ENCODE results near the gene FAM180B.
"Not testable (repeated sequence)": the region's sequence is repeated elsewhere in the genome, so short reads cannot be mapped to it uniquely, and the experiment has no call there.

FAM180B gene

DNA sequence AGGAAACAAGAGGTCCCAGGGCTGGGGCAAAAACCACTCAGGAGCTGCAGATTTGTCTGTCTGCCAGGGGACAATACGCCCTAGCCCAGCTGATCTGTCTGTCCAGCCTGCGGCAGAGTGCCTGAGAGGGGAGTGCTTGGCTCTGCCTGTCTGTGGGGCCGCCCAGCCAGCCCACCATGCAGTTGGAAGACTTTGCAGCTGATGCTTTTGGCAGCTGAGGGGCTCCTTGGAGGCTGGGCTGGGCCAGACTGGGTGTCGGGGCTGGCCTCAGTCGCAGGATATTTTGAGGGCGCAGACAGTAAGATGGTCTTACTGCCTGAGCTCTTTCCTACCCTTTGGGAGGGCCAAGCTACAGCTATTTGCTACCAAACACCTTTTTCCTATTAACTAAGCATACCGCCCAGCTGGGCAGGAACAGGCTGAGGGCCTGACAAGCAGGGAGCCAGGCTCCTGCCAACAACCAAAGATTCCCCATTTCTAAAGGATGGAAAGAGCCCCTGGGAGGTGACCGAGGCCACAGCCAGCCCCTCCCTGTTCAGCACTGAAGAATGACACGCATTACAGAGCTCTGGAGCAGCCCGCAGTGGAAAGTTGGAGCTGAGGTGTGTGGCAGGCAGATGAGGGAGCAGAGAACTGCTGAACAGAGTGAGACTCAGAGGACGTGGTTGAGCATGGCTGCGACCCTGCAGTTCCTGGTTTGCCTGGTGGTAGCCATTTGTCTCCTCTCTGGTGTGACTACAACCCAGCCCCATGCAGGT, at the start of gene FAM180B:
Gene FAM180B, plus strand, starts transcription at position 581 of the 758 bp plus-strand sequence. Its CDS starts 91 bp downstream, at position 672.
- Histone ChIP-seq H3K9me3 (ENCODE audit: control insufficient read depth in 2 of 2, low read length in 2 of 2) (no peaks in the 10 kb centered on the region), H3K4me3 (ENCODE audit: low read length in 2 of 2) (no peak within 1 kb of the TSS), H3K27me3 (ENCODE audit: control insufficient read depth in 1 of 2, insufficient read depth in 2 of 2, low read length in 2 of 2) (peaks cover 2 to 4% of the 10 kb centered on the region in 2 donors), H3K9ac (ENCODE audit: low read length in 2 of 2) (no peak within 1 kb of the TSS), H3K27ac (ENCODE audit: low read length) (no peak within 1 kb of the TSS), H3K4me1 (ENCODE audit: control insufficient read depth, insufficient read depth, low read length) (peaks cover 10% of the 10 kb centered on the region), H3K36me3 (ENCODE audit: control insufficient read depth in 2 of 2, insufficient read depth in 2 of 2, low read length in 2 of 2) (peaks cover 28 to 33% of the 10 kb centered on the region in 2 donors)

DNA sequence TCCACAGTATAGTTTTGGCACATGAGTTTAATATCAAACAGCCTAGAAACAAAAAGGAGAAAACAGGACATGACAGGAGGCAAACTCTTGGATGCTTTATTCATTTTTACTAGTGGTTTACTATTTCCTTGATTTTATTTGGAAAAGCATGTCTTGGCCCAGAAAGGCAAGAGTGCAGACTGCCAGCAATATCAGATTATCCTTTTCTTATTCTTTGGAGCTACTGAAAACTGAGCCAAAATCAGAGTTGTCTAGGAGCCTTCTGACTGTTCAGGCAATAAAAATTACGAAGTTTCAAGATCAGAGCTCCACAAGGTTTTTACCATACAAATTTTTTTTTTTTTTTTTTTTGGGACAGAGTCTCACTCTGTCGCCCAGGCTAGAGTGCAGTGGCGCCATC, 49.6 kb upstream of the FAM180B start:
- Histone ChIP-seq H3K9ac (ENCODE audit: low read length in 2 of 2) (no peak overlapping the region), H3K27me3 (ENCODE audit: control insufficient read depth in 1 of 2, insufficient read depth in 2 of 2, low read length in 2 of 2) (no peaks in the 10 kb centered on the region), H3K4me3 (ENCODE audit: low read length in 2 of 2) (no peak overlapping the region), H3K9me3 (ENCODE audit: control insufficient read depth in 2 of 2, low read length in 2 of 2) (no peaks in the 10 kb centered on the region), H3K4me1 (ENCODE audit: control insufficient read depth, insufficient read depth, low read length) (peaks cover 36% of the 10 kb centered on the region), H3K27ac (ENCODE audit: low read length) (no peak overlapping the region), H3K36me3 (ENCODE audit: control insufficient read depth in 2 of 2, insufficient read depth in 2 of 2, low read length in 2 of 2) (no peaks in the 10 kb centered on the region)

- Histone ChIP-seq H3K4me3 (ENCODE audit: low read length in 2 of 2) (no peak overlapping the region), H3K36me3 (ENCODE audit: control insufficient read depth in 2 of 2, insufficient read depth in 2 of 2, low read length in 2 of 2) (no peaks in the 10 kb centered on the region), H3K27me3 (ENCODE audit: control insufficient read depth in 1 of 2, insufficient read depth in 2 of 2, low read length in 2 of 2) (no peaks in the 10 kb centered on the region), H3K4me1 (ENCODE audit: control insufficient read depth, insufficient read depth, low read length) (peaks cover 27% of the 10 kb centered on the region), H3K27ac (ENCODE audit: low read length) (no peak overlapping the region), H3K9me3 (ENCODE audit: control insufficient read depth in 2 of 2, low read length in 2 of 2) (no peaks in the 10 kb centered on the region), H3K9ac (ENCODE audit: low read length in 2 of 2) (no peak overlapping the region)
Measured at GRCh38 chr11:47538741-47539565, 47.5 kb upstream of the FAM180B start.

DNA sequence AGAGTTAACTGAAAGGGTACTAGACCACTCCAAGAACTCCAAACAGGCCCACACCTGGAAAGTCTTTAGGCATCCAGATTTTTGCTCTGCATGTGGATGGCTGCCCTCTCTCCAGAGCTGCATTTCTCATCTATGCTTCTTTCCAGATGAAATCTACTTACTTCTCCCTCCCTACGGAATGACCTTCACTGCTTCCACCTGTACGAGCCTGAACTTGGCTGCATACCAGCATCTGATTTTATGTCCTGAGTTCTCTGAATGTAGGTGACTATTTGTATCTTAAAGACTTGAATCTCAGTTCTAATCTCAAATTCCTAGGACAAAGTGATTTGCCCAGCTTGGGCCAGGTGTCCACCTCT, 46.8 kb upstream of the FAM180B start:
- H3K4me1 ChIP-seq (ENCODE audit: control insufficient read depth, insufficient read depth, low read length) = peaks cover 30% of the 10 kb centered on the region
- H3K9ac ChIP-seq (ENCODE audit: low read length in 2 of 2) = no peak overlapping the region
- no peak overlapping the region for H3K27ac ChIP-seq (ENCODE audit: low read length)
- no peaks in the 10 kb centered on the region for H3K36me3 ChIP-seq (ENCODE audit: control insufficient read depth in 2 of 2, insufficient read depth in 2 of 2, low read length in 2 of 2)
- H3K4me3 ChIP-seq (ENCODE audit: low read length in 2 of 2) = no peak overlapping the region
- no peaks in the 10 kb centered on the region for H3K9me3 ChIP-seq (ENCODE audit: control insufficient read depth in 2 of 2, low read length in 2 of 2)
- H3K27me3 ChIP-seq (ENCODE audit: control insufficient read depth in 1 of 2, insufficient read depth in 2 of 2, low read length in 2 of 2) = no peaks in the 10 kb centered on the region

DNA sequence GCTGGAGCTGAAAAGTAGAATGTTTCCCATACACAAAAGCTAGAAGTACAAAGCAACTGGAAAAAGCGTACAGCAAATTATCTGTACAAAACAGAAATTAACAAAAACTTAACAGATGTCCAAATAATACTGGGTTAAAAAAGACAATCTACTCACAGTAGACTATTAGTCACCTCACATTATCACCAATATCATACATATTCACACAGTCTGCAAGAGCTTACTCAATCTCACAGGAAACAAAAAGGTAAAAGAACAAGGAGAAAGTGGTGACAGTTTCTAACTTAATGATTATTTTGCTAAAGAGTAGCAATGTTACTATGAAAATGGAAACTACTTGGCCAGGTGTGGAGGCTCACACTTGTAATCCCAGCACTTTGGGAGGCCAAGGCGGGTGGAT, 45.4 kb upstream of the FAM180B start:
- Histone ChIP-seq H3K4me1 (ENCODE audit: control insufficient read depth, insufficient read depth, low read length) (peaks cover 30% of the 10 kb centered on the region), H3K27ac (ENCODE audit: low read length) (no peak overlapping the region)

DNA sequence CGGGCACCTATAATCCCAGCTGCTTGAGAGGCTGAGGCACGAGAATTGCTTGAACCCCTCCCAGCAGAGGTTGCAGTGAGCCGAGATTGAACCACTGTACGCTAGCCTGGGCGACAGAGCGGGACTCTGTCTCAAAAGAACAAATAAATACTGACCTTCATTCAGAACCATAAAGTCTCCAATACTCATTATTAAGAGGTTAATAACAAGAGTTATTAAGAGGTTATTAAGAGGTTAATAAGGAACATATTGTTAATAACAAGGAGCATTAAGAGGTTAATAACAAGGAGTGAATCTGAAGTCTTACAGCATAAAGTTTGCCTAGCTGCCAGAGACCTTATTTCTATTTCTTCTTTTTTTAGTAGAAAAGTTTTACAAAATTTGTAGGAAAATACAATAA, 41.2 kb upstream of the FAM180B start:
- Histone ChIP-seq H3K4me1 (ENCODE audit: control insufficient read depth, insufficient read depth, low read length) (peaks cover 6% of the 10 kb centered on the region), H3K36me3 (ENCODE audit: control insufficient read depth in 2 of 2, insufficient read depth in 2 of 2, low read length in 2 of 2) (no peaks in the 10 kb centered on the region), H3K27me3 (ENCODE audit: control insufficient read depth in 1 of 2, insufficient read depth in 2 of 2, low read length in 2 of 2) (no peaks in the 10 kb centered on the region), H3K9me3 (ENCODE audit: control insufficient read depth in 2 of 2, low read length in 2 of 2) (no peaks in the 10 kb centered on the region), H3K9ac (ENCODE audit: low read length in 2 of 2) (no peak overlapping the region), H3K4me3 (ENCODE audit: low read length in 2 of 2) (no peak overlapping the region), H3K27ac (ENCODE audit: low read length) (no peak overlapping the region)

More for the DNA sequence above, 45.4 kb upstream of the FAM180B start:
- no peak overlapping the region for H3K9ac ChIP-seq (ENCODE audit: low read length in 2 of 2)
- H3K4me3 ChIP-seq (ENCODE audit: low read length in 2 of 2) = no peak overlapping the region
- H3K27me3 ChIP-seq (ENCODE audit: control insufficient read depth in 1 of 2, insufficient read depth in 2 of 2, low read length in 2 of 2) = no peaks in the 10 kb centered on the region
- H3K36me3 ChIP-seq (ENCODE audit: control insufficient read depth in 2 of 2, insufficient read depth in 2 of 2, low read length in 2 of 2) = no peaks in the 10 kb centered on the region
- H3K9me3 ChIP-seq (ENCODE audit: control insufficient read depth in 2 of 2, low read length in 2 of 2) = no peaks in the 10 kb centered on the region

- not testable (repeated sequence) for H3K27ac ChIP-seq (ENCODE audit: low read length); H3K9me3 ChIP-seq (ENCODE audit: control insufficient read depth in 2 of 2, low read length in 2 of 2); H3K27me3 ChIP-seq (ENCODE audit: control insufficient read depth in 1 of 2, insufficient read depth in 2 of 2, low read length in 2 of 2); H3K4me1 ChIP-seq (ENCODE audit: control insufficient read depth, insufficient read depth, low read length); H3K4me3 ChIP-seq (ENCODE audit: low read length in 2 of 2); H3K9ac ChIP-seq (ENCODE audit: low read length in 2 of 2); H3K36me3 ChIP-seq (ENCODE audit: control insufficient read depth in 2 of 2, insufficient read depth in 2 of 2, low read length in 2 of 2)
Measured at GRCh38 chr11:47546274-47546673, 40.2 kb upstream of the FAM180B start.

GRCh38 chr11:47550288-47551047, 36.0 kb upstream of the FAM180B start:
- Histone ChIP-seq H3K4me1 (ENCODE audit: control insufficient read depth, insufficient read depth, low read length) (peaks cover 17% of the 10 kb centered on the region), H3K27me3 (ENCODE audit: control insufficient read depth in 1 of 2, insufficient read depth in 2 of 2, low read length in 2 of 2) (no peaks in the 10 kb centered on the region), H3K36me3 (ENCODE audit: control insufficient read depth in 2 of 2, insufficient read depth in 2 of 2, low read length in 2 of 2) (no peaks in the 10 kb centered on the region), H3K4me3 (ENCODE audit: low read length in 2 of 2) (peak overlapping the region in 1 of 2 donors; percentile 98), H3K27ac (ENCODE audit: low read length) (no peak overlapping the region), H3K9me3 (ENCODE audit: control insufficient read depth in 2 of 2, low read length in 2 of 2) (no peaks in the 10 kb centered on the region), H3K9ac (ENCODE audit: low read length in 2 of 2) (no peak overlapping the region)

DNA sequence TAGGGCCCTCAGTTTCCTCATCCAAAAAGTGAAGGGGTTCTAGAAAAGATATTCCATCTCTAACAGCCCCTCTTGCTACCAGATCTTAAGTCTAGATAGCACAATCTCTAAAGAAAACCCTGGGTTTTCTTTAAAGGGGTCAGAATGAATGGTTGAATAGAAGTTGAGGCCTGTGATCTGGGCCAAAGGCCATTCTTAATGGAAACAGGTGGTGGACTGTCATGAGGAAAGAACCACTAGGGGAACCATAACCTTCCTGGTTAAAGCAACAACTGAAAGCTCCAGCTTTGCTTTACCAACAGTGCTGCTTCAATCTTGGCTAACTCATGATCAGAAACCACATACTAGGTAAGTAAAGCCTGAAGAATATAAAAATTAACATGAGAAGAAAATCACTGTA, 35.4 kb upstream of the FAM180B start:
- H3K27ac ChIP-seq (ENCODE audit: low read length) = no peak overlapping the region
- H3K9ac ChIP-seq (ENCODE audit: low read length in 2 of 2) = no peak overlapping the region
- H3K27me3 ChIP-seq (ENCODE audit: control insufficient read depth in 1 of 2, insufficient read depth in 2 of 2, low read length in 2 of 2) = no peaks in the 10 kb centered on the region
- H3K36me3 ChIP-seq (ENCODE audit: control insufficient read depth in 2 of 2, insufficient read depth in 2 of 2, low read length in 2 of 2) = no peaks in the 10 kb centered on the region
- H3K4me3 ChIP-seq (ENCODE audit: low read length in 2 of 2) = peak overlapping the region; percentile 96 to 98
- H3K9me3 ChIP-seq (ENCODE audit: control insufficient read depth in 2 of 2, low read length in 2 of 2) = no peaks in the 10 kb centered on the region
- peaks cover 17% of the 10 kb centered on the region for H3K4me1 ChIP-seq (ENCODE audit: control insufficient read depth, insufficient read depth, low read length)

GRCh38 chr11:47552056-47552565, 34.4 kb upstream of the FAM180B start:
- Histone ChIP-seq H3K9ac (ENCODE audit: low read length in 2 of 2) (peak overlapping the region; percentile 83 to 94), H3K4me3 (ENCODE audit: low read length in 2 of 2) (peak overlapping the region; percentile 96 to 98), H3K27me3 (ENCODE audit: control insufficient read depth in 1 of 2, insufficient read depth in 2 of 2, low read length in 2 of 2) (no peaks in the 10 kb centered on the region), H3K4me1 (ENCODE audit: control insufficient read depth, insufficient read depth, low read length) (peaks cover 17% of the 10 kb centered on the region), H3K9me3 (ENCODE audit: control insufficient read depth in 2 of 2, low read length in 2 of 2) (no peaks in the 10 kb centered on the region), H3K27ac (ENCODE audit: low read length) (peak overlapping the region; percentile 81), H3K36me3 (ENCODE audit: control insufficient read depth in 2 of 2, insufficient read depth in 2 of 2, low read length in 2 of 2) (no peaks in the 10 kb centered on the region)
